ENCODE measurements around the gene ADARB2. TPM values are rescaled to one million over a fixed set of nuclear protein-coding genes. Genes with fewer than 3 reads are reported as not detected.

The ADARB2 gene
- total and polyA plus RNA-seq, 4 donors = 0.55 to 0.70 (median 0.59) TPM; not detected in 1

GRCh38 chr10:1509011-1509530 lies 228.3 kb downstream of the ADARB2 start:
- H3K36me3 ChIP-seq (ENCODE audit: control insufficient read depth in 4 of 4, insufficient read depth in 3 of 4, low read depth in 1 of 4, low read length in 3 of 4) = no peaks in the 10 kb centered on the region
- no peak for DNase-seq (ENCODE audit: low spot score)
- 75% methylated on average over 15 of the region's 15 CpGs for WGBS
- no peak overlapping the region for H3K27ac ChIP-seq (ENCODE audit: low read depth in 1 of 2, low read length in 2 of 2)
- H3K9ac ChIP-seq (ENCODE audit: low read depth in 1 of 2, low read length in 2 of 2) = no peak overlapping the region
- H3K9me3 ChIP-seq (ENCODE audit: control insufficient read depth in 4 of 4, low read length in 3 of 4) = peaks cover 0 to 8% (median under 1%) of the 10 kb centered on the region in 4 donors
- TF ChIP-seq RXRA (IDR thresholded peaks at IDR 0.05) (no peak), RAD21 (IDR thresholded peaks at IDR 0.05) (no peak), EGR1 (IDR thresholded peaks at IDR 0.05; ENCODE audit: low read depth in 2 of 2) (no peak), MAX (IDR thresholded peaks at IDR 0.05) (no peak), ATF3 (IDR thresholded peaks at IDR 0.05) (no peak)
- H3K27me3 ChIP-seq (ENCODE audit: control insufficient read depth in 4 of 4, insufficient read depth in 4 of 4, low read length in 3 of 4) = no peaks in the 10 kb centered on the region
- no peaks in the 10 kb centered on the region for H3K4me1 ChIP-seq (ENCODE audit: control insufficient read depth in 4 of 4, insufficient read depth in 4 of 4, low read length in 3 of 4)
- H3K4me3 ChIP-seq (ENCODE audit: low read depth in 1 of 3, low read length in 3 of 3) = no peak overlapping the region

- Histone ChIP-seq H3K4me1 (ENCODE audit: control insufficient read depth in 4 of 4, insufficient read depth in 4 of 4, low read length in 3 of 4) (no peaks in the 10 kb centered on the region), H3K9ac (ENCODE audit: low read depth in 1 of 2, low read length in 2 of 2) (no peak overlapping the region), H3K27me3 (ENCODE audit: control insufficient read depth in 4 of 4, insufficient read depth in 4 of 4, low read length in 3 of 4) (no peaks in the 10 kb centered on the region), H3K27ac (ENCODE audit: low read depth in 1 of 2, low read length in 2 of 2) (no peak overlapping the region), H3K36me3 (ENCODE audit: control insufficient read depth in 4 of 4, insufficient read depth in 3 of 4, low read depth in 1 of 4, low read length in 3 of 4) (no peaks in the 10 kb centered on the region), H3K4me3 (ENCODE audit: low read depth in 1 of 3, low read length in 3 of 3) (no peak overlapping the region), H3K9me3 (ENCODE audit: control insufficient read depth in 4 of 4, low read length in 3 of 4) (peaks cover 0 to 8% (median 2%) of the 10 kb centered on the region in 4 donors)
- 86% methylated on average over 16 of the region's 16 CpGs for WGBS
- DNase-seq (ENCODE audit: low spot score) = no peak
- TF ChIP-seq HNF4G (IDR thresholded peaks at IDR 0.05) = no peak
- no peak for TF ChIP-seq RXRA (IDR thresholded peaks at IDR 0.05)
- TF ChIP-seq MAX (IDR thresholded peaks at IDR 0.05) = no peak
- TF ChIP-seq FOXA2 (IDR thresholded peaks at IDR 0.05) = no peak
- TF ChIP-seq YY1 (IDR thresholded peaks at IDR 0.05) = no peak
- no peak for TF ChIP-seq ZBTB33 (IDR thresholded peaks at IDR 0.05)
- no peak for TF ChIP-seq TAF1 (conservative IDR thresholded peaks at IDR 0.05)
- no peak for TF ChIP-seq REST (IDR thresholded peaks at IDR 0.05)
- no peak for TF ChIP-seq JUND (IDR thresholded peaks at IDR 0.05)
- no peak for TF ChIP-seq SP1 (IDR thresholded peaks at IDR 0.05)
Measured at GRCh38 chr10:1508096-1508495, 229.2 kb downstream of the ADARB2 start.
